Neural progenitor cell (in vitro differentiated cells): ENCODE measurements around the gene RNF115.

Source experiments
- CTCF ChIP-seq: fragments of 200-600 bp; sonication (generic); IDR thresholded peaks from 2 replicates; pipeline ENCODE4 v1.5.1; 2017; ENCODE audit warnings: antibody characterized with exemption, mild to moderate bottlenecking
- EZH2 ChIP-seq: fragments of 200-600 bp; sonication (generic); IDR thresholded peaks from 2 replicates; pipeline ENCODE4 v1.6.1; 2017; ENCODE audit warnings: antibody characterized with exemption, mild to moderate bottlenecking, moderate library complexity
- EZH2phosphoT487 ChIP-seq: fragments of 200-600 bp; sonication (generic); IDR thresholded peaks from 2 replicates; pipeline ENCODE4 v1.6.1; 2017; ENCODE audit warnings: antibody characterized with exemption

DNA sequence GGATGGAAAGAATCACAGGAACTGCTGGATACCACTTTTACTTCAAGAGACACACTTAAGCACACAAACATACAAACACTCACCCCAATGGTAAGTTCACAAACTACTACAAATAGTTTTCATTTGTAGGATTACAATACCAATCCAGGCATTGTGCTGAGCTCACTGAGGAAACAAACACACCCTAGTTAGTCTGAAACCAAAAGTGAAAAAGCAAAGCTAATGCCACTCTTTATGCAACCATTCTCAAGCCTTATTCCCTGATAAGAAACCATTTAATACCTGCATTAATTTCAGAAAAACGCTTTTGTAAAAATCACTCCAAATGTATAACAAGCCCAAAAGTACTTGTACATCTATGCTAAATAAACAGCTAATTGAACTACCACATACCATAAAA lies 38.3 kb downstream of the RNF115 start:
- no peak for TF ChIP-seq CTCF
- no peak for TF ChIP-seq EZH2phosphoT487
- TF ChIP-seq EZH2: no peak
